WTC11 (cell line): Measurements from ENCODE around the gene PITPNM1.

ENCODE experiments used
- ETV6 ChIP-seq: sonication (generic); formaldehyde crosslinking; IDR thresholded peaks from 2 replicates; pipeline ENCODE4 v1.8.1; 2022; ENCODE audit warnings: mild to moderate bottlenecking, missing genetic modification reagents
- MAX ChIP-seq: sonication (generic); formaldehyde crosslinking; IDR thresholded peaks from 2 replicates; pipeline ENCODE4 v1.8.0; 2022; ENCODE audit warnings: mild to moderate bottlenecking, missing genetic modification reagents

- no peak for TF ChIP-seq MAX (CRISPR knock-in tag)
- TF ChIP-seq ETV6, result no peak
Measured at GRCh38 chr11:67448220-67448609, 56.9 kb downstream of the PITPNM1 start.
